GM19397 (cell line): ENCODE data around the gene CAMTA1.

ENCODE experiments used
- ATAC-seq: cut with Tn5 transposase; IDR thresholded peaks from one replicate; pipeline ENCODE4 v1.9.1; 2021; ENCODE audit warnings: mild to moderate bottlenecking, moderate library complexity; ENCODE audit not compliant: unreplicated experiment

Gene CAMTA1

GRCh38 chr1:7100479-7100878 is 315.2 kb downstream of the CAMTA1 start:
- ATAC-seq, result no peak

GRCh38 chr1:7101187-7101586 is 315.9 kb downstream of the CAMTA1 start:
- ATAC-seq, result no peak

GRCh38 chr1:7103361-7103782 is 318.1 kb downstream of the CAMTA1 start:
- ATAC-seq, result no peak

- no peak for ATAC-seq
Measured at GRCh38 chr1:7103874-7104273, 318.6 kb downstream of the CAMTA1 start.

- ATAC-seq, result no peak
Measured at GRCh38 chr1:7104339-7104738, 319.1 kb downstream of the CAMTA1 start.

- ATAC-seq, result no peak
Measured at GRCh38 chr1:7105269-7105668, 320.0 kb downstream of the CAMTA1 start.

GRCh38 chr1:7106442-7107108 is 321.3 kb downstream of the CAMTA1 start:
- ATAC-seq, result no peak

GRCh38 chr1:7107109-7107830 is 322.0 kb downstream of the CAMTA1 start:
- ATAC-seq, result no peak

GRCh38 chr1:7108251-7108650 is 323.0 kb downstream of the CAMTA1 start:
- ATAC-seq, result no peak

- ATAC-seq, result no peak
Measured at GRCh38 chr1:7109901-7110300, 324.6 kb downstream of the CAMTA1 start.

GRCh38 chr1:7110321-7110720 is 325.1 kb downstream of the CAMTA1 start:
- no peak for ATAC-seq

- ATAC-seq, result no peak
Measured at GRCh38 chr1:7111853-7112252, 326.6 kb downstream of the CAMTA1 start.

- ATAC-seq, result no peak
Measured at GRCh38 chr1:7113136-7113535, 327.9 kb downstream of the CAMTA1 start.

- ATAC-seq, result no peak
Measured at GRCh38 chr1:7113822-7114221, 328.6 kb downstream of the CAMTA1 start.

GRCh38 chr1:7116001-7116400 is 330.7 kb downstream of the CAMTA1 start:
- no peak for ATAC-seq

- no peak for ATAC-seq
Measured at GRCh38 chr1:7117399-7118281, 332.4 kb downstream of the CAMTA1 start.

GRCh38 chr1:7119156-7119555 is 333.9 kb downstream of the CAMTA1 start:
- no peak for ATAC-seq

- ATAC-seq, result no peak
Measured at GRCh38 chr1:7120863-7121621, 335.8 kb downstream of the CAMTA1 start.

GRCh38 chr1:7121622-7121988 is 336.4 kb downstream of the CAMTA1 start:
- no peak for ATAC-seq

- ATAC-seq, result no peak
Measured at GRCh38 chr1:7127322-7128075, 342.2 kb downstream of the CAMTA1 start.
